Astrocyte (in vitro differentiated cells and primary cell): ENCODE data around the gene IL1RAP. TPM values are rescaled to one million over a fixed set of nuclear protein-coding genes. Genes with fewer than 3 reads are reported as not detected.

Experiments used
- DNase-seq: peaks from one replicate; pipeline ENCODE4 v3.0.0-alpha.2; 2010; ENCODE audit warnings: low read depth
- FAIRE-seq: peaks from 2 replicates; lab custom pipeline; 2011; peaks lifted over from hg19 to GRCh38; lab: Jason Lieb, UNC
- H2AFZ ChIP-seq: 2 replicates; pipeline ENCODE4 v1.6.0; 2012; ENCODE audit warnings: low read depth, low read length, inconsistent platforms
- H3K27ac ChIP-seq: 2 replicates; pipeline ENCODE4 v1.5.1; 2011; ENCODE audit warnings: low read depth, low read length, inconsistent platforms
- H3K27me3 ChIP-seq: 2 replicates; pipeline ENCODE4 v1.6.0; 2011; ENCODE audit warnings: low read length, inconsistent platforms; ENCODE audit not compliant: insufficient read depth
- H3K36me3 ChIP-seq: 2 replicates; pipeline ENCODE4 v1.5.1; 2011; ENCODE audit warnings: low read length, inconsistent platforms; ENCODE audit not compliant: insufficient read depth
- H3K4me1 ChIP-seq: 2 replicates; pipeline ENCODE4 v1.5.1; 2011; ENCODE audit warnings: low read length, inconsistent platforms; ENCODE audit not compliant: insufficient read depth
- H3K4me2 ChIP-seq: 2 replicates; pipeline ENCODE4 v1.6.0; 2012; ENCODE audit warnings: low read length, inconsistent platforms
- H3K4me3 ChIP-seq: 2 replicates; pipeline ENCODE4 v1.5.1; 2011; ENCODE audit warnings: low read depth, mild to moderate bottlenecking, low read length, inconsistent platforms; ENCODE audit not compliant: insufficient read depth
- H3K79me2 ChIP-seq: 2 replicates; pipeline ENCODE4 v1.6.0; 2012; ENCODE audit warnings: mild to moderate bottlenecking, low read length, inconsistent platforms; ENCODE audit not compliant: insufficient read depth
- H3K9ac ChIP-seq: 2 replicates; pipeline ENCODE4 v1.6.0; 2012; ENCODE audit warnings: mild to moderate bottlenecking, low read length, inconsistent platforms
- H3K9me3 ChIP-seq: 2 replicates; pipeline ENCODE4 v1.5.1; 2012; ENCODE audit warnings: low read depth, mild to moderate bottlenecking, low read length, inconsistent platforms; ENCODE audit not compliant: insufficient read depth
- H4K20me1 ChIP-seq: 2 replicates; pipeline ENCODE4 v1.6.0; 2012; ENCODE audit warnings: low read length, inconsistent platforms; ENCODE audit not compliant: insufficient read depth
- H3K27ac Mint-ChIP-seq: one replicate; pipeline ENCODE4 v1.8.0; 2021; ENCODE audit warnings: mild to moderate bottlenecking, mixed read lengths; ENCODE audit not compliant: unreplicated experiment
- H3K27me3 Mint-ChIP-seq: one replicate; pipeline ENCODE4 v1.8.0; 2021; ENCODE audit warnings: low read depth, mixed read lengths; ENCODE audit not compliant: unreplicated experiment
- H3K36me3 Mint-ChIP-seq: one replicate; pipeline ENCODE4 v1.8.0; 2021; ENCODE audit warnings: low read depth, mixed read lengths; ENCODE audit not compliant: unreplicated experiment
- H3K4me1 Mint-ChIP-seq: one replicate; pipeline ENCODE4 v1.8.0; 2021; ENCODE audit warnings: low read depth, mixed read lengths; ENCODE audit not compliant: unreplicated experiment
- H3K4me3 Mint-ChIP-seq: one replicate; pipeline ENCODE4 v1.8.0; 2021; ENCODE audit warnings: mild to moderate bottlenecking, moderate library complexity, mixed read lengths; ENCODE audit not compliant: unreplicated experiment
- H3K9me3 Mint-ChIP-seq: one replicate; pipeline ENCODE4 v1.8.0; 2021; ENCODE audit warnings: mild to moderate bottlenecking, mixed read lengths; ENCODE audit not compliant: unreplicated experiment
- CTCF ChIP-seq: IDR thresholded peaks from 2 replicates; pipeline ENCODE4 v1.5.1; 2011; ENCODE audit warnings: low read depth, mild to moderate bottlenecking, inconsistent platforms, low read length, moderate library complexity; ENCODE audit not compliant: insufficient read depth
- EZH2 ChIP-seq: IDR thresholded peaks from 2 replicates; pipeline ENCODE4 v1.6.1; 2012; ENCODE audit warnings: mild to moderate bottlenecking, low read length, inconsistent platforms; ENCODE audit not compliant: insufficient read depth
- total RNA-seq: library from RNA; stranded (reverse); gene quantifications from 2 replicates; pipeline ENCODE4 v1.2.1, GENCODE V29; 2021

IL1RAP gene
- total RNA-seq, 1 donor from 2014 or later: 19.4 TPM

DNA sequence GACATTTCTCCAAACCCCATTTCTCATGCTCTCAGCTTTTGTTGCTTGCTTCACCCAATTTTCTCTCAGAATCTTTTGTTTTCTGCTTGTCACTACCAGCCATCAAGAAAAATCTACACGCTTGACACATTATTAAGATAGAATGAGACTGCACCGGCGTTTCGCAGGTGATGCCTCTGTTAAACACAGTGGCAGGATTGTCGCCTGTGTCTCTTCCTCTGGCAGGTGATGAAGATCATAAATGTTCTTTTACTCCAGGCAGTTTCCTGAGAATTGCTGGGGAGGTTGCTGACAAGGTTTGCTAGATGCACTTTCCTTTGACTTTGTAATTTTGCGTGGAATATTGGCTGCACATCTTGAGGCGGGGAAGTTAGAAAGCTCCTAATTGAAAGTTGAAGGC, 75.4 kb downstream of the IL1RAP start:
- Histone ChIP-seq H3K4me3 (no peak overlapping the region), H3K9me3 (no peaks in the 10 kb centered on the region), H3K9ac (no peak overlapping the region), H3K79me2 (no peaks in the 10 kb centered on the region), H3K27me3 (no peaks in the 10 kb centered on the region), H3K36me3 (no peaks in the 10 kb centered on the region), H3K4me2 (no peak overlapping the region), H4K20me1 (no peaks in the 10 kb centered on the region), H2AFZ (no peak overlapping the region), H3K4me1 (peaks cover 12% of the 10 kb centered on the region), H3K27ac (no peak overlapping the region)
- no peaks in the 10 kb centered on the region for H3K9me3 Mint-ChIP-seq
- no peak overlapping the region for H3K4me3 Mint-ChIP-seq
- DNase-seq (no peak), FAIRE-seq (no peak)
- H3K4me1 Mint-ChIP-seq: peaks cover 23% of the 10 kb centered on the region
- no peak overlapping the region for H3K27ac Mint-ChIP-seq
- TF ChIP-seq CTCF: no peak
- TF ChIP-seq EZH2: no peak
- no peaks in the 10 kb centered on the region for H3K27me3 Mint-ChIP-seq
- no peaks in the 10 kb centered on the region for H3K36me3 Mint-ChIP-seq

- no peaks in the 10 kb centered on the region for H3K9me3 Mint-ChIP-seq
- no peaks in the 10 kb centered on the region for H3K36me3 Mint-ChIP-seq
- no peak overlapping the region for H3K27ac ChIP-seq
- H3K27me3 Mint-ChIP-seq: no peaks in the 10 kb centered on the region
- no peak overlapping the region for H3K4me2 ChIP-seq
- no peaks in the 10 kb centered on the region for H3K79me2 ChIP-seq
- no peak overlapping the region for H3K27ac Mint-ChIP-seq
- H2AFZ ChIP-seq: no peak overlapping the region
- H3K4me1 ChIP-seq: peaks cover 8% of the 10 kb centered on the region
- TF ChIP-seq CTCF: no peak
- no peak for TF ChIP-seq EZH2
- H4K20me1 ChIP-seq: no peaks in the 10 kb centered on the region
- H3K4me3 Mint-ChIP-seq: no peak overlapping the region
- H3K4me3 ChIP-seq: no peak overlapping the region
- no peaks in the 10 kb centered on the region for H3K36me3 ChIP-seq
- H3K27me3 ChIP-seq: no peaks in the 10 kb centered on the region
- FAIRE-seq (no peak), DNase-seq (no peak)
- H3K4me1 Mint-ChIP-seq: peaks cover 16% of the 10 kb centered on the region
- no peaks in the 10 kb centered on the region for H3K9me3 ChIP-seq
- H3K9ac ChIP-seq: no peak overlapping the region
Observed at GRCh38 chr3:190591080-190591479, 77.2 kb downstream of the IL1RAP start.

- Histone ChIP-seq H3K4me1 (no peaks in the 10 kb centered on the region), H3K79me2 (no peaks in the 10 kb centered on the region), H3K4me3 (no peak overlapping the region), H3K27ac (no peak overlapping the region), H3K27me3 (no peaks in the 10 kb centered on the region), H2AFZ (no peak overlapping the region), H3K9me3 (no peaks in the 10 kb centered on the region), H3K9ac (no peak overlapping the region), H3K36me3 (no peaks in the 10 kb centered on the region), H3K4me2 (no peak overlapping the region), H4K20me1 (no peaks in the 10 kb centered on the region)
- Mint-ChIP-seq H3K36me3 (no peaks in the 10 kb centered on the region), H3K27me3 (no peaks in the 10 kb centered on the region), H3K4me3 (no peak overlapping the region), H3K9me3 (no peaks in the 10 kb centered on the region), H3K4me1 (peaks cover 9% of the 10 kb centered on the region), H3K27ac (no peak overlapping the region)
- FAIRE-seq (no peak), DNase-seq (no peak)
- TF ChIP-seq EZH2 (no peak), CTCF (no peak)
Observed at GRCh38 chr3:190593075-190593474, 79.2 kb downstream of the IL1RAP start.
